AG10803 (cell line): Measurements from ENCODE around the gene PRMT3.
A peak's percentile ranks its signal among the peaks of the same experiment; 100 is the strongest.

ENCODE experiments used
- DNase-seq: peaks from one replicate; pipeline ENCODE4 v3.0.0; 2010; ENCODE audit warnings: low read depth
- H3K4me3 ChIP-seq: 2 replicates; pipeline ENCODE4 v1.5.1; 2011; ENCODE audit warnings: mild to moderate bottlenecking, low read length, control low read depth
- TF ChIP-seq, protein P1 (sequence below): conservative IDR thresholded peaks from 2 replicates; pipeline ENCODE4 v1.5.1; 2011; ENCODE audit warnings: mild to moderate bottlenecking, low read length, control low read depth, inconsistent platforms

The PRMT3 gene

DNA sequence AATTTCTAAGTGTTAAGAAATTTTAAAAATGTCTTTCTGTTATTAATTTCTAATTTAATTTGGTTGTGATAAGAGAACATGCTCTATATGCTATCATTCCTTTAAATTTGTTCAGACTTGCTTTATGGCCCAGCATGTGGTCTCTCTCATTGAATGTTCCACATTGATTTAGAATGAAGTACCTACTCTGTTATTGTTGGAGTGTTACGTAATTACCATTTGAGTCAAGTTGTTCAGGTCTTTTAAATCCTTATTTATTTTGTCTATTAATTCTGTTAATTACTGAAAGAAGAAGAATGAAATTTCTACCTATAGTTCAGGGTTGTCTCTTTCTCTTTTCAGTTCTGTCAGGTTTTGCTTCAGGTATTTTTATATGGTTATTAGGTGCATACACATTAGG, 57.0 kb downstream of the PRMT3 start:
- no peak for DNase-seq

DNA sequence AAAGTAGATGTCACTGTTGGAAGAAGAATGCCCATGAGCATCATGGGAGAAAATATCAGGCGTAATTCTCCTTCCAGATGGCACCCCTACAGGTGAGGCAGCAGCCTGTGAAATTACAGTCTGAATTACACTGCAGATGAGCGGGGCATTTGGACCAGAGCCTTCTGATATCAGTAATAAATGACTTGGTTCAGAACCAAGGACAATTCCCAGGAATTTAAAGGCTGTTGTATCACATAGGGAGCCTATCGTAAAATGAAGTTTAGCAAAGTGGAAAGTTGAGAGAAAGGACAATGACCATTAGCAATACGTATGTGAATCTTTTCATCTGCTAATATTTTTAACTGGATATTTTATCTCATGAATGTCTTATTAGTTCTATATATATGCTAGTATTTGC, 61.3 kb downstream of the PRMT3 start:
- no peak overlapping the region for H3K4me3 ChIP-seq
- TF ChIP-seq, protein P1, sequence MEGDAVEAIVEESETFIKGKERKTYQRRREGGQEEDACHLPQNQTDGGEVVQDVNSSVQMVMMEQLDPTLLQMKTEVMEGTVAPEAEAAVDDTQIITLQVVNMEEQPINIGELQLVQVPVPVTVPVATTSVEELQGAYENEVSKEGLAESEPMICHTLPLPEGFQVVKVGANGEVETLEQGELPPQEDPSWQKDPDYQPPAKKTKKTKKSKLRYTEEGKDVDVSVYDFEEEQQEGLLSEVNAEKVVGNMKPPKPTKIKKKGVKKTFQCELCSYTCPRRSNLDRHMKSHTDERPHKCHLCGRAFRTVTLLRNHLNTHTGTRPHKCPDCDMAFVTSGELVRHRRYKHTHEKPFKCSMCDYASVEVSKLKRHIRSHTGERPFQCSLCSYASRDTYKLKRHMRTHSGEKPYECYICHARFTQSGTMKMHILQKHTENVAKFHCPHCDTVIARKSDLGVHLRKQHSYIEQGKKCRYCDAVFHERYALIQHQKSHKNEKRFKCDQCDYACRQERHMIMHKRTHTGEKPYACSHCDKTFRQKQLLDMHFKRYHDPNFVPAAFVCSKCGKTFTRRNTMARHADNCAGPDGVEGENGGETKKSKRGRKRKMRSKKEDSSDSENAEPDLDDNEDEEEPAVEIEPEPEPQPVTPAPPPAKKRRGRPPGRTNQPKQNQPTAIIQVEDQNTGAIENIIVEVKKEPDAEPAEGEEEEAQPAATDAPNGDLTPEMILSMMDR: no peak
- no peak for DNase-seq

More for the DNA sequence above, 57.0 kb downstream of the PRMT3 start:
- TF ChIP-seq, protein P1: no peak
- no peak overlapping the region for H3K4me3 ChIP-seq

DNA sequence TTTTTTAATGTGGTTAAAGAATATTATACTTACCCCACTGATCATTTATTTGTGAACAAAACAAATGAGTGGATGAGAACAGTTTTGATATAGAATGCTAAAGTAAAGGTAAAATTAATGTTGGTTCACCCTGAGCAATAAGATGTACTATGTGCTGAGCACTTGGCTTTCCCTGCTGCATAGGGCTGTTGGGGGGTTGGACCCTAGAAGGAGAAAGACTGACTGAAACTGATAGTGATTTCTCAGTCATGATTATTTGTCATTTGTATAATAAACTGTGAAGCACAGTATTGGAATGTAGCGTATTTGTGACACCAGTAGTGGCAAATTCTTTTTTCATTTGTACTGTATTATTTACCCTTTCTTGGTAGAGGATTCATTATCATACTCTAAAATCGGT, 63.3 kb downstream of the PRMT3 start:
- TF ChIP-seq, protein P1: no peak
- no peak for DNase-seq
- H3K4me3 ChIP-seq: no peak overlapping the region

DNA sequence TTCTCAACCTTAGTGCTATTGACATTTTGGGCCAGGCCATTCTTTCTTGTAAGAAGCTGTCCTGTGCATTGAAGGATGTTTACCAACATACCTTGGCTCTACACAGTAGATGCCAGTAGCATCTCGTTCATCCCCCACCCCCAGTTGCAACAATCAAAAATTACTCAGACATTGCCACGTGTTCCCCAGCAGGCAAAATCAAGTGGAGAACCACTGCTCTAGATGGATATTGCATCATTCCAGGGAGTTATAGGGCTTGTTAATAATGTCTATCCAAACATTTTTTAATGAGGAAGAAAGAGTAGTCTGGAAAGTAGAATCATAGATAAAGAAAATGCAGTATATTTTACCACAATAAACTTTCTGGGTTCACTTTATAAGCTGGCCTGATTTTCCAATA, 64.1 kb downstream of the PRMT3 start:
- peak; percentile 50 for DNase-seq
- H3K4me3 ChIP-seq: no peak overlapping the region
- TF ChIP-seq, protein P1: no peak

DNA sequence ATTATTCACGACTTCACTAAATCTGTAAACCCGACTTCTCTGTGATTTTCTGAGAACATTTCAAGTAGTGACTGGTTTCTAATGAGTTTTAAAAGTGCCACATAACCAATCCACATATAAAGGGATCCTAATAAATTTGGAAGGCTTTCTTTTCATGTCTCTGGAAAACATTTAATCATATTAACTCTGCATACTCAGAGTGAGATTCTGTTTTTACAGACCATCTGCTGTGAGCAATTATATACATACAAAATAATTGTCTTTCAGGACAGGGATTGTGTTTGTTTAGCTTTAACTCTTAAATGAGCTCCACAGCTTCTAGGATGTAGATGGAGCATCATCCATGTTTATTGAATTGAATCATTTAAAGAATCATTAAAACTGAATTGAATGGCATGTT, 65.1 kb downstream of the PRMT3 start:
- TF ChIP-seq, protein P1: no peak
- no peak overlapping the region for H3K4me3 ChIP-seq
- DNase-seq: no peak

DNA sequence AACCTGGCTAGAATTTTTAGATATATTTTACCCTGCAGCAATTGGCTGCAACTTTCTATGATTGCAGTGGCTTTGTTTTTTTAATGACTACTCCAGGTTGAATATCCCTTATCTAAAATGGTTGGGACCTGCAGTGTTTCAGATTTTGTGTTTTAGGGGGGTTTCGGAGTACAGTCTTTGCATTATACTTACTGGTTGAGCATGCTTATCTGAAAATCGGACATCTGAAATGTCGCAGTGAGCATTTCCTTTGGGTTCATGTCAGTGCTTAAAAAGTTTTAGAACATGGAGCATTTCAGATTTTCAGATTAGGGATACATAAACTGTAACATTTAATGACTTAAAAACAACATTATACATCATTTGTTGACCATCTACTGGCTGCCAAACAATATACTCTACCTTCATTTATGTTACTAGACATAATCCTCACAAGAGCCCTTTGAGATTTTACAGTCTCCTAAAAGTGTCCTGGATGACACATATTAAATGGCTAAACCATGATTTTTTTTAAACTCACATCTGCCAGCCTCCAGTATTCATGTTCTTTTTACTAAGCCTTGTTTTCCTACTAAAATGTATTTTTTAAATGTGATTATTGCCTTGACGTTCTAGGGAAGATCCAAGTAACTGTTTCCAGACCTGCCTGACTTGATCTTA, 66.3 kb downstream of the PRMT3 start:
- H3K4me3 ChIP-seq: no peak overlapping the region
- DNase-seq: no peak
- TF ChIP-seq, protein P1: no peak

DNA sequence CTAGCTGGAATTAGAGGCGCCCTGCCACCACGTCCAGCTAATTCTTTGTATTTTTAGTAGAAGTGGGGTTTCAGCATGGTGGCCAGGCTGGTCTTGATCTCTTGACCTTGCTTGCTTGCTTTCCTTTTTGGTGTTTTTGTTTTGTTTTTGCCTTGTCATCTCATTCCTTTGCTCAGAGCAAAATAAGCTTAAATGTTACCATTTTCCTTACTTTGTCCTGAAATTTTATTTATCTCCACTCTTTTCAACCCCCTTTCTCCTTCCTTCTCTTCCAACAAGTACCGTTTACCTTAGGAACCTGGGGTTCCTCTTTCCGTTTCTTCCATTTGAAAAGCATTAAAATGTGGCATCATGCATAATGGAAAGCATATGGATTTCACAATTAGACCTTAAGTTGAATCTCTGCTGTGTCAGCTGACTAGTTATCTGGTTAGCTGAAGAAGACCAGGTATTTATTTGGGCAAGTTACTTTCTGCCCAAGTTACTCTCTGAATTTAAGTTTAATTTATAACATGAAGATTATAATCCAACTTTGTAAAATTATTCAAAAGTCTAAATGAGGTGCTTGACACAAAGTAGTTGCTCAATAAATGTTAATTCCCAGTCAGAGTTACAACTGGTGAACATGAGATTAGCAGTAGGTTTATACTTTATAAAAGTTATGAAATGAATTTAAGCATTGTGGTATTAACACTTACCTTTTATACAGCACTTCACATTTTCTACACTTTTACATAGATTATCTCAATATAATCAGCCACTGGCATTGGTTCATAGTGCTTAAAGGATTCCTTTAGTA, 69.7 kb downstream of the PRMT3 start:
- H3K4me3 ChIP-seq: no peak overlapping the region
- no peak for DNase-seq
- TF ChIP-seq, protein P1: no peak
